ENCODE measurements around the gene PTGER1.

PTGER1 gene

DNA sequence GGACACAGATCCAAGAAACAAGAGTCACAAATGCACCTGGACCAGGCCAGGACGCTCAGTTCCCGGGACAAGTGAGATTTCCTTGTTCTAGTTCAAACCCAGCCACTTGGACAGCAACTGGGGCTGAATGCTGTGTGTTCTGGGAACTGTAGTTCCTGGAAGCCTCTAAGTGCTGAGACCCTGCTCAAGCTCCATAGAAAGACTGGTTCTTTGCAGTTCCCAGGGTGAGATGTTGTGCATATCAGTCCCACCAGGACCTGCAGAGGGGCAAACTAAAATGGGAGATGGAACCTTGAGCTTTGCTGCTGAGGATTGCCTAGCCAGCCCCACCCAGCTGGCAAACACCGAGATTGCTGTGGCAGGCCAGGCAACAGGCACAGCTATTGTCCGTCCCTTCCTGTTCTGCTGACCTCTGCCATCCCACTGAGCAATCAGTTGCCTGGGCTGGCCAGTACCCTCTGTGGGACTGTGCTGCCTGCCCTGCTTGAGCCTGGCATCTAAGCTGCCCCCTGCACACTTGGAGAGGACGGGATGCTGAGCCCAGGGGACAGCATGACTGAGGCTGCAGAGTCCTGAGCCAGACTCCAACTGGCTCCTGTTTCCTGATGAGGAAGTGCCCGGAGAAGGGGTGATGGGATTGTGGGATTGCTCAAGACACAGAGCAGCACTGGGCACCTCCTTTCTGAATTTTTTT, 22.2 kb upstream of the PTGER1 start:
- DNase-seq = no peak

- DNase-seq = no peak
Observed at GRCh38 chr19:14496834-14497227, 21.7 kb upstream of the PTGER1 start.

DNA sequence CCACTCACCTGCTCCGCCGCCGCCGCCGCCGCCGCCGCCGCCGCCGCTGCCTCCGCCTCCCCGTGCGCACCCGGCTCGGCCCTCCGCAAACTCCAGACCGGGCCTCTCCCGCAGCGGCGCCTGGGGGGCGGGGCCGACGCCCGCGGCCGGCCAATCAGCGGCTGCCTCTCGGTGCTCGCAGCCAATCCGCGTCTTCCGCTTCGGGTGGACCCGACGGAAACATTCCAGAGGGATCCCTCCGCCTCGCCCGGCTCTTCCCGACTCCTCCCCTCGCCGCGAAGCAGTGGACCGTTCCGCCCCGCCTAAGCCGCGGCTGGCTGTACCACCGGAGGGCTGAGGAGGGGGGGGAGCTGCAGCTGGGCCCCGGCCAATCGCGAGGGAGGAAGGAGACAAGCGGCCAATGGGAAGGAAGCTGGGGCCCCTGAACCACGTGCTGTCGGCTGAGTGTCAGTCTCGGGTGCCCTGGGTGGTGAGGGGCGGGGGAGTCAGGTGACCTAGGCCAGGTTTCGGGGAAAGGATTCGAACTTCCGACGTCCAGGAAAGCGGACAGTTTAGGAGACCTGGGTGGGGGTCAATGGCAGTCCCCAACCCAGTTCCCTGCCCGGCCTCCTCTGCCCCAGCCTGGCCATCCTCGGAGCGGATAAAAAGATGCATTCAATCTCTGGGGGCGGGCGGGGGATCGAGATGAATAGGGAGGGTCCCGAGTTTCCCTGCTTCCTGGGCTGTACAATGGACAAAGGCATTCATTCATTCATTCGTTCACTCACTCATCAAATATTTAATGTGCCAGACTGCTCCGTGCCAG, 21.1 kb upstream of the PTGER1 start, which contains the start of gene GIPC1:
Gene GIPC1, minus strand, starts transcription at position 99 of the 805 bp plus-strand sequence. CDS start 13,151 bp downstream, outside the sequence.
- DNase-seq = peak; percentile 76

- no peak for DNase-seq
Observed at GRCh38 chr19:14495672-14496028, 20.5 kb upstream of the PTGER1 start.

DNA sequence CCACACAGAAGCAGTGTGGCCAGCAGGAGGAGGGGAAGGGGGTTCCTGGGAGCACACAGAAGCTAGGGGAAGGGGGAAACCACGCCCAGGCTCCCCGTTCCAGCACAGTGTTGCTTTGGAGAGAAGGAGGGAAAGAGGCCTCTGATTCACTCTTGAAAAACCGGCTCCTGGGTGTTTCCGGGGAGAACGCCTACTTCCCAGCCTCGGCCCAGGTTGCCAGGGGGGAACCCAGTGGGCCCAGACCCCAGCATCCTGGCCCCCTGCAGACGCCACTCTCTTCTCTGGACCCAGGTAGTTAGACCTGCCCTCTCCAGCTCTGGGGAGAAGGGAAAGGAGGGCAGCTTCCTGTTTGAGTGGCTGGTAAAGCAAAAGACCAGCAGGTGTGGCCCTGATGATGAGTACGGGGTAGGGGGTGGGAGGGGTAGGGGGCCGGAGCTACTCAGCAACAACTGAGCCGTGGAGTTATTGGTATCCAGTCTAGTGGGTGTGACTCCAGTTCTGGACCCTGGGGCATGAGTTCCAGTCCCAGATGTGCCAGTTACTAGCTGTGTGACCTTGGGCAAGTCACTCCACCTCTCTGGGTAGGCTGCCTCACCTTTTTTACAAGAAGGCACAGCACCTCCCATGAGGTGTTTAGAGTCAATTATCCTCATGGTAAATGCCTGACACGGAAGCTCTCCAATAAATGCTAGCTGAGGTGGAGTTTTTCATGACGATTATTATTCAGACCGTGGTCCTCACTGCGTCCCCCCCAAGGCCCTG, 19.9 kb upstream of the PTGER1 start:
- DNase-seq = no peak

DNA sequence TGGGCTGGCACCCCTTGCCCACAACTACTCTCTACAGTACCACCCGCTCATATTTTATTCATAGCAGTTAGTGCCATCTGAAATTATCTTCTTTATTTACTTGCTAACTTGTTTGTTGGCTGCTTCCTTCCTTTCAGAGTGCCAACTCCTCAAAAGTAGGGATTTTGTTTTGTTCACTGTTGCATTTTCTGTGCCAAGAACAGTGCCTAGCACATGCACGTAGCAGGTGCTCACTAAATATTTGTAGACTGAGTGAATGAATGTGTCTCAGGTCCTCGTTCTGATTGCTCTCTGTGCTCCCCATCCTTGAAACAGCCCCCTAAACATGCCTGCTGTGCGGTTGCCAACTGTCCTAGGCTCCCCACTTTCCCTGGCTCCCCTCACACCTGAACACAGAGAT, 19.3 kb upstream of the PTGER1 start:
- DNase-seq = no peak

DNA sequence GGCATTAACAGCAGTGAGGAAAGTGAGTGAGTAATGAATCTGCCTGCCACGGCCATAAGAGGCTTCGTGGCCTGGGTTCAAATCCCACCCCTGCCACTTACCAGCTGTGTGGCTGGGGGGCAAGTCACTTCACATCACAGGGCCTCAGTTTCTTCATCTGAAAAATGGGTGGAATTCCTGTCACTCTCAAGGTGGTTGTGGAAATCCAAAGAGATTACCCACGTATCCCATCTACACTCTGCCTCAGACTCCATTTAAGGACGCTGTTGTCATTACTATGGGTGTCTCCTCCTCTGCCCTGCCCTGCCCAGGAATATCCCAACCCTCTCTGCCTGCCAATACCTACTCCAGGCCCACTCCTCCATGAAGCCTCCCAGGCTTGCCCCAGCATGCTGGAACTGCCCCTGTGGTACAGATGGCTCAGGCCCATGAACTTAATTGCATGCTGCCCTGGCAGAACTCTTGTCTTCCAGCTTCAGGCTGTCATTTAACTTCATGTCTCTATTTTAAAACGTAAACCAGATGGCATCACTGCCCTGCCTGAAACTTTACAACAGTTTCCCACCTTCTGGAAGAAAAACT, 17.7 kb upstream of the PTGER1 start:
- DNase-seq = no peak

DNA sequence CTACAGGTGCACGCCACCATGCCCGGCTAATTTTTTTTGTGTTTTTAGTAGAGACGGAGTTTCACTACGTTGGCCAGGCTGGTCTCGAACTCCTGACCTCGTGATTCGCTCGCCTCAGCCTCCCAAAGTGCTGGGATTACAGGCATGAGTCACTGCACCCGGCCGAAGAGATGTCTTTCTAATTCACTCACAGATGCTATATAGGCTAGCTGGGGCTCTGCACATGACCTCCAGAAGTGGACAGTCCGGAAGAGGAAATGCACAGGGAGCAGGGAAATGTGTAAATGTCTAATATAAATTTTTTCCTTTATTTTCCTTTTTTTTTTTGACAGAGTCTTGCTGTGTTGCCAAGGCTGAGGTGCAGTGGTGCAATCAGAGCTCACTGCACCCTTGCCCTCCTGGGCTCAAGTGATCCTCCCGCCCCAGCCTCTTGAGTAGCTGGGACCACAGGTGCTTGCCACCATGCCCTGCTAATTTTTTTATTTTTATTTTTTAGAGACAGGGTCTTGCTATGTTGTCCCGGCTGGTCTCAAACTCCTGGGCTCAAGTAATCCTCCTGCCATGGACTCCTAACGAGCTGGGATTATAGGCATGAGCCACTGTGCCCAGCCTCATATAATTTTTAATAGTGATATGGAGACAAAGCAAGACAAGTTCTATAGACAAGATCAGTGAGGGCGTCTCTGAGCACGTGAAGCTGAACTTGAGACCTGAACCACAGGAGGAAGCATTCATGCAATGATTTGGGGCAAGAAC, 12.4 kb upstream of the PTGER1 start:
- DNase-seq = no peak

GRCh38 chr19:14482172-14482941, 7.2 kb upstream of the PTGER1 start:
- no peak for DNase-seq

GRCh38 chr19:14480700-14481079, 5.5 kb upstream of the PTGER1 start:
- no peak for DNase-seq

DNA sequence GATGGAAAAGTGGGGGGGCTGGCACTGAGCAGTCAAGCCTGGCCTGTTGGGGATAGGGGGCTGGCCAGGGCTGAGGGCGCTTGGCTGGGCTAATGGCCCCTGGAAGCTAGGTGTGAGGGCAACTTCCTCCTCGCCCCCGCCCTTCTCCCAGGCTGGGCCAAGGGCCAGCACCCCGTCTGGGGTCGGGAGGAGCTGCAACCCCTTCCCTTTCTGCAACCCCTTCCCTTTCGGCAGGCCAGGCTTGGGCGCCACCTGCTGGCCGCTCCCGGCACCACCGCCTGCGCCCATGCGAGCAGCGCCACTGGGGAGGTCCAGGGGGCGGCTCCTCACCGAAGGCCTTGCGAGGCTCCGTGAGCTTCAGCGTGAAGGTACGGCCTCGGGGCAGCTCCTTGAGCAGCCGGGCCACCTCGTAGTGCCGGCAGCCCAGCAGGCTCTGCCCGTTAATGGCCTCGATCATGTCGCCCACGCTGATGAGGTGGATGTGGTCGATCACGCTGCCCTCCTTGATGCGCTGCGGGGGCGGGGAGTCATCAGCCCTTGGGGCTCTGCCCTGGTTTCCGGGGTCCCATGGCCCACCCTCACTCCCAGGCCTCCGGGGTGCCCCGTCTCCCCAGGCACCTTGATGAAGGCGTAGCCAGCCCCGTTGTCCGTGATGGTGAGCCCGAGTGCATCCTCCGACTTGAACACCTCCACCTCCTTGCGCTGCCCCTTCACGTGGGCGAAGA, 5.0 kb upstream of the PTGER1 start:
- peak; percentile 53 for DNase-seq

DNA sequence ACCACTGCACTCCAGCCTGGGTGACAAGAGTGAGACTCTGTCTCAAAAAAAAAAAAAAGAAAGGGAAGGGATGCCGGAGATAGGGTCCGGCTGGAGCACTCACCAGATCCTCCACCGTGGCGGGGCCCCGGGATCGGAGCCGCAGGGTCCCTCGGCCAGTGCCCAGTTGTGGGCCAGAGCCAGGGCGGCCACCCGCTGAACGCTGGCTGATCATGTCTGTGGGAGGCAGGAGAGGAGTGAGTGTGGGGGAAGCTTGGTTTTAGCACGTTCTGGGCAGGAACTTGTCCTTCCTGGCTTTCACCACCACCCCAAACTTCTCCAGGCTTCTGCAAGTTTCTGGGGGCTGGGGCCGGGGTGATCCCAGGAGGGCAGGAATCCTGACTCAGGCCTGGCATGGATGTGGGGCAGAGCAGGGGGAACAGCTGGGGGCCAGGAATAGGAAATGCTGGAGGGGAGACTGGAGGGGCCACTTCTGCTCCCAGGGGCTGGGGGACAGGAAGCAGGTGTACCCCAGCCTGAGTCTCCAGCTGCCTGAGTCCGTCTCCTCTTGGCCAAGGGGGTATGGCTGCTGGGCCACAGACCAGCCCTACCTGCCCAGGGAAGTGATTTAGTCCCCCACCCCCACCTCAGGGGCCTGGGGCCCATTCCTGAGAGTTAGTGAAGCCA, 4.3 kb upstream of the PTGER1 start:
- no peak for DNase-seq

- no peak for DNase-seq
Observed at GRCh38 chr19:14478113-14478545, 3.0 kb upstream of the PTGER1 start.

- no peak for DNase-seq
Observed at GRCh38 chr19:14477418-14478112, 2.4 kb upstream of the PTGER1 start.

DNA sequence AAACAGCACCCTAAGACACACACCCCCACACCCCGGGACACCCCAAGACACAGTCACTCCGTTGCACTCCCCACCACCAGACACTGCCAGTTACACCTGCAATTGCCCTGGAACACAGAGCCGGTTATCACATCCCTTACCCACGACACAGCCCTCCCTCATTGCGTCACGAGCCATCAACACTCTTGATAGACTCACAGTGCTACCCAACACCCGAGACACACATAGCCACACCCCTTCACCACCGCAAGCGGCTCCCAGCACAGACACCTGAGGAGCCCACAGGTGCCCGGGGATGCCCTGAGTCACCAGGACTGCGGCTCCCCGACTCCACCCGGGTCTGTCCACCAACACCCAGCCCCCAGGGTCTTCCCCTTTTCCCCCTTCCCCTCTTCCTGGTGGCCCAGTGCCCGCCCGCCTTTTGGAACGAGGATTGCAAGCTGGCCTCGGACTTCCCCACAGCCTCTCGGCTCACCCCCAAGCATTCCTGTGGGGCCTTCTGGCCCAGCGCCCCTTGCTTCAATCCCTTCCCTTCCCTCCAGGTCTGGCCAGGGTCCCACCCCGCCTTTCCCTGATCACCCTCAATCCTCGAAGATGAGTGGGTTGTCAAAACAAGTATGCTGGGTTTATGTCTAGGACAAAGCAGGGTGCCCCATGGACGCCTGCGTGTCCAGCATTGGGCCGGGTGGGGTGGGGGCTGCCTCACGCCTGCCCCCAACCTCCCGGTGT, 1.7 kb upstream of the PTGER1 start:
- DNase-seq = peak; percentile 16

DNA sequence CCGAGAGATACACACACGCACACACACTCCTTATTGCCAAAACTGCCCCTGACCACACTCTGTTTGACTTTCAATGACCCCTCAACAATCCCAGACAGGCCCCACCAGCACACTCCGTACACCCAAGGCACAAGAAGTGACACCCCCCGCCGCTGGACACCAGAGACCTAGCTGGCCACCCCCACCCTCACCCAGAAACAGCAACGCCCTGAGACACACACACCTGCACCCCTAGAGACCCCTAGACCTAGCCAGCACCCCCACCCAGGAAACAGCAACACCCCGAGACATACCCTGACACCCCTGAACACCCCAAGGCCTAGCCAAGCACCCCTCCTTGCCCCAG, 1.1 kb upstream of the PTGER1 start:
- no peak for DNase-seq

GRCh38 chr19:14474827-14475226, 327 bp downstream of the PTGER1 start:
- no peak for DNase-seq

GRCh38 chr19:14473978-14474578, 1.1 kb downstream of the PTGER1 start:
- no peak for DNase-seq

All from activated effector memory CD4-positive, alpha-beta T cell treated with Interleukin-2 at 50 U/mL for 16 hours (primary cell).